ENCODE data around the gene IGFBP2.

GRCh38 chr2:216645636-216645950, 12.4 kb downstream of the IGFBP2 start:
- TF ChIP-seq, protein P1, sequence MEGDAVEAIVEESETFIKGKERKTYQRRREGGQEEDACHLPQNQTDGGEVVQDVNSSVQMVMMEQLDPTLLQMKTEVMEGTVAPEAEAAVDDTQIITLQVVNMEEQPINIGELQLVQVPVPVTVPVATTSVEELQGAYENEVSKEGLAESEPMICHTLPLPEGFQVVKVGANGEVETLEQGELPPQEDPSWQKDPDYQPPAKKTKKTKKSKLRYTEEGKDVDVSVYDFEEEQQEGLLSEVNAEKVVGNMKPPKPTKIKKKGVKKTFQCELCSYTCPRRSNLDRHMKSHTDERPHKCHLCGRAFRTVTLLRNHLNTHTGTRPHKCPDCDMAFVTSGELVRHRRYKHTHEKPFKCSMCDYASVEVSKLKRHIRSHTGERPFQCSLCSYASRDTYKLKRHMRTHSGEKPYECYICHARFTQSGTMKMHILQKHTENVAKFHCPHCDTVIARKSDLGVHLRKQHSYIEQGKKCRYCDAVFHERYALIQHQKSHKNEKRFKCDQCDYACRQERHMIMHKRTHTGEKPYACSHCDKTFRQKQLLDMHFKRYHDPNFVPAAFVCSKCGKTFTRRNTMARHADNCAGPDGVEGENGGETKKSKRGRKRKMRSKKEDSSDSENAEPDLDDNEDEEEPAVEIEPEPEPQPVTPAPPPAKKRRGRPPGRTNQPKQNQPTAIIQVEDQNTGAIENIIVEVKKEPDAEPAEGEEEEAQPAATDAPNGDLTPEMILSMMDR (IDR thresholded peaks at IDR 0.05), result no peak
- no peak for TF ChIP-seq TAF1 (IDR thresholded peaks at IDR 0.05; ENCODE audit: borderline replicate concordance, low read depth, low read length)
- TF ChIP-seq, protein P2, sequence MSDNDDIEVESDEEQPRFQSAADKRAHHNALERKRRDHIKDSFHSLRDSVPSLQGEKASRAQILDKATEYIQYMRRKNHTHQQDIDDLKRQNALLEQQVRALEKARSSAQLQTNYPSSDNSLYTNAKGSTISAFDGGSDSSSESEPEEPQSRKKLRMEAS (IDR thresholded peaks at IDR 0.05; ENCODE audit: low read depth), result no peak
- no peak for TF ChIP-seq RAD21 (IDR thresholded peaks at IDR 0.05; ENCODE audit: low read length)
- TF ChIP-seq POLR2AphosphoS5 (IDR thresholded peaks at IDR 0.05; ENCODE audit: low read depth, low read length), result no peak
- TF ChIP-seq PBX3 (IDR thresholded peaks at IDR 0.05), result no peak
- TF ChIP-seq EP300 (IDR thresholded peaks at IDR 0.05; ENCODE audit: borderline replicate concordance in 1 of 2, low read depth in 1 of 2, low read length in 1 of 2), result no peak
- TF ChIP-seq SIN3A (IDR thresholded peaks at IDR 0.05; ENCODE audit: borderline replicate concordance, low read depth, low read length), result no peak
- no peak for TF ChIP-seq SMC3 (IDR thresholded peaks at IDR 0.05; ENCODE audit: low read depth, low read length)
- TF ChIP-seq RXRA (IDR thresholded peaks at IDR 0.05; ENCODE audit: borderline replicate concordance, low read depth), result no peak
